A673 (cell line): Measurements from ENCODE around the gene REXO4. TPM values are rescaled to one million over a fixed set of nuclear protein-coding genes. Genes with fewer than 3 reads are reported as not detected.
"Not testable (repeated sequence)": the region's sequence is repeated elsewhere in the genome, so short reads cannot be mapped to it uniquely, and the experiment has no call there.

Source experiments
- BruUV-seq: library from RNA; stranded (reverse); fragments of 400-500 nt; replicated peaks from 2 replicates; lab custom pipeline; 2021; lab: Mats Ljungman, UMichigan
- CTCF ChIA-PET: fragments of 300-600 bp; sonication (Branson Sonifier 250); formaldehyde crosslinking; loops from one replicate; lab custom pipeline; 2022; ENCODE audit warnings: antibody characterized with exemption; lab: Charles Lee
- POLR2A ChIA-PET: fragments of 300-600 bp; sonication (Branson Sonifier 250); formaldehyde crosslinking; loops from one replicate; lab custom pipeline; 2022; ENCODE audit warnings: antibody characterized with exemption; ENCODE audit not compliant: low non-redundant PET; lab: Charles Lee
- DNase-seq: peaks from one replicate; pipeline ENCODE4 v3.0.0-alpha.2; 2015; ENCODE audit warnings: low spot score
- H3K27ac ChIP-seq: fragments of 200-600 bp; sonication (generic); 2 replicates; pipeline ENCODE4 v1.5.1; 2016; ENCODE audit warnings: mixed run types, low read depth, mild to moderate bottlenecking, mixed read lengths, antibody characterized with exemption, low read length; ENCODE audit not compliant: poor library complexity, severe bottlenecking
- H3K27me3 ChIP-seq: fragments of 200-600 bp; sonication (generic); replicated peaks from 2 replicates; pipeline ENCODE4 v1.6.1; 2017; ENCODE audit warnings: mixed run types, low read depth, mild to moderate bottlenecking, mixed read lengths, antibody characterized with exemption, low read length; ENCODE audit not compliant: insufficient read depth, poor library complexity
- H3K36me3 ChIP-seq: fragments of 200-600 bp; sonication (generic); 2 replicates; pipeline ENCODE4 v1.6.1; 2016; ENCODE audit warnings: mixed run types, mild to moderate bottlenecking, mixed read lengths, antibody characterized with exemption, low read length; ENCODE audit not compliant: insufficient read depth, poor library complexity, severe bottlenecking
- H3K4me1 ChIP-seq: fragments of 200-600 bp; sonication (generic); 2 replicates; pipeline ENCODE4 v1.6.1; 2017; ENCODE audit warnings: mixed run types, mild to moderate bottlenecking, mixed read lengths, antibody characterized with exemption, low read length; ENCODE audit not compliant: insufficient read depth, poor library complexity, severe bottlenecking
- H3K4me3 ChIP-seq: fragments of 200-600 bp; sonication (generic); 2 replicates; pipeline ENCODE4 v1.5.1; 2016; ENCODE audit warnings: low read depth, mixed run types, mild to moderate bottlenecking, mixed read lengths, low read length; ENCODE audit not compliant: poor library complexity, severe bottlenecking
- H3K9me3 ChIP-seq: fragments of 200-600 bp; sonication (generic); 2 replicates; pipeline ENCODE4 v1.6.1; 2016; ENCODE audit warnings: mixed run types, low read depth, mild to moderate bottlenecking, mixed read lengths, antibody characterized with exemption, low read length; ENCODE audit not compliant: poor library complexity, severe bottlenecking
- EZH2 ChIP-seq: fragments of 200-600 bp; sonication (generic); IDR thresholded peaks from 2 replicates; pipeline ENCODE4 v1.6.1; 2017; ENCODE audit warnings: borderline replicate concordance, low read depth, mild to moderate bottlenecking, mixed read lengths, antibody characterized with exemption, low read length; ENCODE audit not compliant: poor library complexity, severe bottlenecking
- intact Hi-C: fragments of 100-400 bp; cut with micrococcal nuclease; formaldehyde crosslinking; loops from one replicate; pipeline ENCODE4 v1.10.0; 2022; ENCODE audit not compliant: unreplicated experiment
- total RNA-seq: library from RNA; stranded (reverse); gene quantifications from 2 replicates; pipeline ENCODE4 v1.2.3, GENCODE V29; 2021
- TF ChIP-seq, protein P1 (sequence below): fragments of 300-800, 200-600 bp; sonication (generic); conservative IDR thresholded peaks from 2 replicates; pipeline ENCODE4 v1.5.1; 2017; ENCODE audit warnings: low read depth, mild to moderate bottlenecking, antibody characterized with exemption, low read length, moderate library complexity, mixed read lengths

REXO4 gene
- total RNA-seq, 1 experiment from 2014 or later, result 35.9 TPM

DNA sequence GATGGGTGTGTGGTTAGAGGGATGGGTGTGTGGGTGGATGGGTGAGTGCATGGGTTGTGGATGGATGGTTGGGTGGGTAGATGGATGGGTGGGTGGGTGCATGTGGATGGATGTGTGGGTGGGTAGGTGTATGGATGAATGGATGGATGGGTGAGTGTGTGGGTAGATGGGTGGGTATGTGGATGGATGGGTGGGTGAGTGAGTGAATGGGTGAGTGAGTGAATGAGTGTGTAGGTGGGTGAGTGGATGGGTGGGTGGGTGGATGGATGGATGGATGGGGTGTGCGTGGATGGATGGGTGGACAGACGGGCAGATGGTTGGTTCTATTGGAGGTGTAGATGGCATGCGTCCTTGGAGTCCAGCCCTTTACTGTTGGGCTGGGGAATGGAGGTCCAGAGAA lies 24.4 kb downstream of the REXO4 start:
- CTCF ChIA-PET, result no interaction called here
- intact Hi-C loops, result no loop called here

DNA sequence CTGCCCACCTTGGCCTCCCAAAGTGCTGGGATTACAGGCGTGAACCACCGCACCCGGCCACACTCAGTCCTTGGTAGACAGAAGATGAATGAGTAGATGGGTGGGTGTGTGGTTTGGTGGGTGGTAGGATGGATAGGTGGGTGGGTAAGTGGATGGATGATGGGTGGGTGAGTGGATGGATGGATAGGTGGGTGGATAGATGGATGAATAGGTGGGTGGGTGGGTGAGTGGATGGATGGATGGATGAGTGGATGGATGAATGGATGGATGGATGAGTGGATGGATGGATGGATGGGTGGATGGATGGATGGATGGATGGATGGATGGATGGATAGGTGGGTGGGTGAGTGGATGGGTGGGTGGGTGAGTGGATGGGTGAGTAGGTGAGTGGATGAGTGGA lies 25.5 kb downstream of the REXO4 start:
- H3K27ac ChIP-seq, DNase-seq, H3K4me1 ChIP-seq, H3K9me3 ChIP-seq, CTCF ChIA-PET, H3K36me3 ChIP-seq, H3K4me3 ChIP-seq, intact Hi-C loops, BruUV-seq, POLR2A ChIA-PET: not testable (repeated sequence)
- peaks cover 15% of the 10 kb centered on the region for H3K27me3 ChIP-seq

More for the DNA sequence above, 24.4 kb downstream of the REXO4 start:
- POLR2A ChIA-PET, result no interaction called here
- peaks cover 19% of the 10 kb centered on the region for H3K27me3 ChIP-seq
- H3K4me1 ChIP-seq, result no peaks in the 10 kb centered on the region
- no peak for DNase-seq
- no peaks in the 10 kb centered on the region for H3K36me3 ChIP-seq
- no peak overlapping the region for H3K4me3 ChIP-seq
- TF ChIP-seq EZH2, result no peak
- TF ChIP-seq, protein P1, sequence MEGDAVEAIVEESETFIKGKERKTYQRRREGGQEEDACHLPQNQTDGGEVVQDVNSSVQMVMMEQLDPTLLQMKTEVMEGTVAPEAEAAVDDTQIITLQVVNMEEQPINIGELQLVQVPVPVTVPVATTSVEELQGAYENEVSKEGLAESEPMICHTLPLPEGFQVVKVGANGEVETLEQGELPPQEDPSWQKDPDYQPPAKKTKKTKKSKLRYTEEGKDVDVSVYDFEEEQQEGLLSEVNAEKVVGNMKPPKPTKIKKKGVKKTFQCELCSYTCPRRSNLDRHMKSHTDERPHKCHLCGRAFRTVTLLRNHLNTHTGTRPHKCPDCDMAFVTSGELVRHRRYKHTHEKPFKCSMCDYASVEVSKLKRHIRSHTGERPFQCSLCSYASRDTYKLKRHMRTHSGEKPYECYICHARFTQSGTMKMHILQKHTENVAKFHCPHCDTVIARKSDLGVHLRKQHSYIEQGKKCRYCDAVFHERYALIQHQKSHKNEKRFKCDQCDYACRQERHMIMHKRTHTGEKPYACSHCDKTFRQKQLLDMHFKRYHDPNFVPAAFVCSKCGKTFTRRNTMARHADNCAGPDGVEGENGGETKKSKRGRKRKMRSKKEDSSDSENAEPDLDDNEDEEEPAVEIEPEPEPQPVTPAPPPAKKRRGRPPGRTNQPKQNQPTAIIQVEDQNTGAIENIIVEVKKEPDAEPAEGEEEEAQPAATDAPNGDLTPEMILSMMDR, result no peak
- no peak overlapping the region for H3K27ac ChIP-seq
- no TSS peak for BruUV-seq
- H3K9me3 ChIP-seq, result no peaks in the 10 kb centered on the region

DNA sequence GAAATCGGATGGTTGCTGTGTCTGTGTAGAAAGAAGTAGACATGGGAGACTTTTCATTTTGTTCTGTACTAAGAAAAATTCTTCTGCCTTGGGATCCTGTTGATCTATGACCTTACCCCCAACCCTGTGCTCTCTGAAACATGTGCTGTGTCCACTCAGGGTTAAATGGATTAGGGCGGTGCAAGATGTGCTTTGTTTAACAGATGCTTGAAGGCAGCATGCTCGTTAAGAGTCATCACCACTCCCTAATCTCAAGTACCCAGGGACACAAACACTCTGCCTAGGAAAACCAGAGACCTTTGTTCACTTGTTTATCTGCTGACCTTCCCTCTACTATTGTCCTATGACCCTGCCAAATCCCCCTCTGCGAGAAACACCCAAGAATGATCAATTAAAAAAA lies 26.4 kb downstream of the REXO4 start:
- H3K4me1 ChIP-seq, CTCF ChIA-PET, intact Hi-C loops, H3K27ac ChIP-seq, H3K9me3 ChIP-seq, DNase-seq, POLR2A ChIA-PET, H3K36me3 ChIP-seq, BruUV-seq, H3K4me3 ChIP-seq: not testable (repeated sequence)
- peaks cover 15% of the 10 kb centered on the region for H3K27me3 ChIP-seq

DNA sequence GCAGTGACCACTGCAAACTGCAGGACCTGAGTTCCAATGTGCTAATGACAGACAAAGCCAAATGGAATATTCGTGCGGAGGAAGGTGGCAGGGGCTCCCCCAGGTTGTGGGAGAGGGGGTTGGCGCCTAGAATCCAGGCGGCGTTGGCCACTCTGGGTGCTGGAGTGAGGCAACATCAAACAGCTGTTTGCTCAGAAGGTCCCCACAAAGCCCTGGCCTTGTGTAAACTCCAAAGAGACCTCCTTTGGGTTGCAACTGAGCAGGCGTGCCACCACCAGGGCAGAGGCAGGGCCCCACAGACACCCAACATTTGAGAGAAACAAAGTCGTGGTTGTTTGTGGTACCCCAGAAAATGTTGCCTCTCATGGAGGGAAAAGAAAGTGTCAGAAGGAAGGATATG lies 27.1 kb downstream of the REXO4 start:
- peaks cover 9% of the 10 kb centered on the region for H3K27me3 ChIP-seq
- H3K4me3 ChIP-seq, result no peak overlapping the region
- BruUV-seq, result no TSS peak
- intact Hi-C loops, result no loop called here
- no peaks in the 10 kb centered on the region for H3K9me3 ChIP-seq
- TF ChIP-seq, protein P1, result no peak
- TF ChIP-seq EZH2, result no peak
- POLR2A ChIA-PET, result no interaction called here
- no peaks in the 10 kb centered on the region for H3K4me1 ChIP-seq
- no peak overlapping the region for H3K27ac ChIP-seq
- DNase-seq, result no peak
- CTCF ChIA-PET, result no interaction called here
- no peaks in the 10 kb centered on the region for H3K36me3 ChIP-seq
